HCT116 (cell line): ENCODE data around the gene TCOF1. TPM values are rescaled to one million over a fixed set of nuclear protein-coding genes. Genes with fewer than 3 reads are reported as not detected.
A peak's percentile ranks its signal among the peaks of the same experiment; 100 is the strongest.

ENCODE experiments used
- ATAC-seq: fragments of 200-7000 bp; cut with Tn5 transposase; 2 replicates; pipeline ENCODE4 v1.9.1; 2020; ENCODE audit warnings: mild to moderate bottlenecking, moderate library complexity
- BruUV-seq: library from RNA; stranded (reverse); fragments of 400-500 nt; replicated peaks from 2 replicates; lab custom pipeline; 2021; lab: Mats Ljungman, UMichigan
- CTCF ChIA-PET: fragments of 300-600 bp; sonication (Branson Sonifier 250); formaldehyde crosslinking; loops from one replicate; lab custom pipeline; 2021; ENCODE audit warnings: antibody characterized with exemption; lab: Charles Lee
- POLR2A ChIA-PET: fragments of 300-600, 350-600 bp; sonication (Branson Sonifier 250); formaldehyde crosslinking; loops from one replicate; lab custom pipeline; 2021; ENCODE audit warnings: antibody characterized with exemption; lab: Charles Lee
- RAD21 ChIA-PET, 2 experiments: fragments of 300-600 bp; sonication (Branson Sonifier 250); formaldehyde crosslinking; loops; one replicate each; lab custom pipeline; 2023; ENCODE audit warnings: low total read pairs in 2 of 2; ENCODE audit not compliant: uncharacterized antibody in 2 of 2, unreplicated experiment in 2 of 2, low non-redundant PET in 1 of 2; lab: Charles Lee
- DNase-seq: peaks from one replicate; pipeline ENCODE4 v3.0.0-alpha.2; 2010; ENCODE audit warnings: low read depth, low spot score
- H2AFZ ChIP-seq: fragments of 200-600 bp; shearing (Covaris generic), sonication (generic); 2 replicates; pipeline ENCODE4 v1.6.1; 2017; ENCODE audit warnings: low read depth, mixed run types, mixed read lengths, antibody characterized with exemption, low read length; ENCODE audit not compliant: poor library complexity, severe bottlenecking
- H3K27ac ChIP-seq: 2 replicates; pipeline ENCODE4 v1.5.1; 2012; ENCODE audit warnings: low read depth, low read length
- H3K27me3 ChIP-seq: fragments of 200-600 bp; sonication (generic); 2 replicates; pipeline ENCODE4 v1.6.1; 2016; ENCODE audit warnings: mixed run types, low read length, mixed read lengths; ENCODE audit not compliant: insufficient read depth
- H3K36me3 ChIP-seq, 2 experiments: fragments of 200-500 bp in 1 of 2; fragments of 200-600 bp in 1 of 2; sonication (Bioruptor generic) in 1 of 2; sonication (generic) in 1 of 2; 2 replicates each; pipeline versions ENCODE4 v1.5.1 to v1.6.1; 2014 to 2016; ENCODE audit warnings: low read length in 2 of 2, inconsistent platforms in 1 of 2, mixed read lengths in 1 of 2, mixed run types in 1 of 2; ENCODE audit not compliant: insufficient read depth in 2 of 2, control insufficient read depth in 1 of 2
- H3K4me1 ChIP-seq, 2 experiments: fragments of 200-600 bp in 1 of 2; sonication (generic) in 1 of 2; 2 replicates each; pipeline versions ENCODE4 v1.5.1 to v1.6.1; 2012 to 2017; ENCODE audit warnings: low read length in 2 of 2, inconsistent platforms in 1 of 2, mild to moderate bottlenecking in 1 of 2, mixed read lengths in 1 of 2, mixed run types in 1 of 2, moderate library complexity in 1 of 2; ENCODE audit not compliant: insufficient read depth in 2 of 2, control insufficient read depth in 1 of 2
- H3K4me2 ChIP-seq: fragments of 200-600 bp; sonication (generic); 2 replicates; pipeline ENCODE4 v1.6.1; 2017; ENCODE audit warnings: mixed run types, low read length, mixed read lengths
- H3K4me3 ChIP-seq, 2 experiments: fragments of 200-600 bp in 1 of 2; sonication (generic) in 1 of 2; replicated peaks in 1 of 2; 2 replicates each; pipeline ENCODE4 v1.5.1; 2011 to 2016; ENCODE audit warnings: low read length in 2 of 2, control low read depth in 1 of 2, low read depth in 1 of 2, mild to moderate bottlenecking in 1 of 2, mixed read lengths in 1 of 2, mixed run types in 1 of 2
- H3K79me2 ChIP-seq: fragments of 200-600 bp; sonication (generic); 2 replicates; pipeline ENCODE4 v1.6.1; 2017; ENCODE audit warnings: mild to moderate bottlenecking, mixed run types, low read length, moderate library complexity, mixed read lengths; ENCODE audit not compliant: insufficient read depth
- H3K9ac ChIP-seq: fragments of 200-600 bp; sonication (generic); 2 replicates; pipeline ENCODE4 v1.6.1; 2016; ENCODE audit warnings: low read length, mixed read lengths
- H3K9me2 ChIP-seq: fragments of 200-600 bp; sonication (generic), shearing (Covaris generic); 2 replicates; pipeline ENCODE4 v1.6.1; 2017; ENCODE audit warnings: mixed run types, mild to moderate bottlenecking, moderate library complexity; ENCODE audit not compliant: insufficient read depth
- H3K9me3 ChIP-seq, 2 experiments: fragments of 200-500 bp in 1 of 2; fragments of 200-600 bp in 1 of 2; sonication (Bioruptor generic) in 1 of 2; sonication (generic) in 1 of 2; 2 replicates each; pipeline ENCODE4 v1.6.1; 2014 to 2017; ENCODE audit warnings: low read length in 2 of 2, mixed read lengths in 2 of 2, inconsistent platforms in 1 of 2, low read depth in 1 of 2, mild to moderate bottlenecking in 1 of 2, mixed run types in 1 of 2, moderate library complexity in 1 of 2; ENCODE audit not compliant: control insufficient read depth in 1 of 2, insufficient read depth in 1 of 2
- H4K20me1 ChIP-seq: fragments of 200-600 bp; sonication (generic), shearing (Covaris generic); 2 replicates; pipeline ENCODE4 v1.6.1; 2017; ENCODE audit warnings: mixed run types, mild to moderate bottlenecking, moderate library complexity; ENCODE audit not compliant: insufficient read depth
- CBX3 ChIP-seq: IDR thresholded peaks from 2 replicates; pipeline ENCODE4 v1.6.1; 2012; ENCODE audit warnings: low read depth
- CEBPB ChIP-seq: IDR thresholded peaks from 2 replicates; pipeline ENCODE4 v1.6.1; 2012; ENCODE audit warnings: low read depth
- CTCF ChIP-seq, 3 experiments: fragments of 200-600 bp in 1 of 3; sonication (generic) in 1 of 3; IDR thresholded peaks in 2 of 3; conservative IDR thresholded peaks in 1 of 3; 2 replicates each; pipeline ENCODE4 v1.5.1; 2012 to 2017; ENCODE audit warnings: low read depth in 2 of 3, low read length in 2 of 3, antibody characterized with exemption in 1 of 3, borderline replicate concordance in 1 of 3, control low read depth in 1 of 3, mild to moderate bottlenecking in 1 of 3, mixed read lengths in 1 of 3, mixed run types in 1 of 3, moderate library complexity in 1 of 3; ENCODE audit not compliant: insufficient read depth in 1 of 3
- EGR1 ChIP-seq: IDR thresholded peaks from 2 replicates; pipeline ENCODE4 v1.6.1; 2012; ENCODE audit warnings: low read depth
- EZH2 ChIP-seq: fragments of 200-600 bp; sonication (generic); IDR thresholded peaks from 2 replicates; pipeline ENCODE4 v1.6.1; 2017; ENCODE audit warnings: antibody characterized with exemption, mixed run types
- FOSL1 ChIP-seq: IDR thresholded peaks from 2 replicates; pipeline ENCODE4 v1.6.1; 2012; ENCODE audit warnings: low read depth
- JUND ChIP-seq: IDR thresholded peaks from 2 replicates; pipeline ENCODE4 v1.6.1; 2012
- POLR2A ChIP-seq: IDR thresholded peaks from 2 replicates; pipeline ENCODE4 v1.7.0; 2011; ENCODE audit warnings: borderline replicate concordance; ENCODE audit not compliant: insufficient read depth, insufficient read length; ENCODE audit errors: extremely low read depth
- POLR2AphosphoS5 ChIP-seq: IDR thresholded peaks from 2 replicates; pipeline ENCODE4 v1.6.1; 2011; ENCODE audit warnings: mild to moderate bottlenecking, low read depth, low read length, moderate library complexity
- RAD21 ChIP-seq: IDR thresholded peaks from 2 replicates; pipeline ENCODE4 v1.6.1; 2012; ENCODE audit warnings: low read depth, mild to moderate bottlenecking
- REST ChIP-seq: IDR thresholded peaks from 2 replicates; pipeline ENCODE4 v1.6.1; 2012; ENCODE audit warnings: low read depth
- SIN3A ChIP-seq: IDR thresholded peaks from 2 replicates; pipeline ENCODE4 v1.6.1; 2012; ENCODE audit warnings: low read depth
- SP1 ChIP-seq: IDR thresholded peaks from 2 replicates; pipeline ENCODE4 v1.6.1; 2012; ENCODE audit warnings: low read depth
- TCF7L2 ChIP-seq: IDR thresholded peaks from 2 replicates; pipeline ENCODE4 v1.7.0; 2011; ENCODE audit warnings: borderline replicate concordance, inconsistent platforms; ENCODE audit not compliant: insufficient read depth, insufficient read length; ENCODE audit errors: extremely low read depth
- YY1 ChIP-seq: IDR thresholded peaks from 2 replicates; pipeline ENCODE4 v1.6.1; 2011; ENCODE audit warnings: low read length, low read depth, moderate library complexity, mild to moderate bottlenecking; ENCODE audit not compliant: insufficient replicate concordance; ENCODE audit errors: extremely low read depth
- ZBTB33 ChIP-seq: IDR thresholded peaks from 2 replicates; pipeline ENCODE4 v1.6.1; 2011; ENCODE audit warnings: mild to moderate bottlenecking, low read length, moderate library complexity; ENCODE audit not compliant: insufficient replicate concordance; ENCODE audit errors: extremely low read depth
- ZFX ChIP-seq: fragments of 450-650 bp; IDR thresholded peaks from 2 replicates; pipeline ENCODE4 v1.6.1; 2017
- ZNF274 ChIP-seq: fragments of 200-500 bp; sonication (Bioruptor generic); IDR thresholded peaks from 2 replicates; pipeline ENCODE4 v1.6.1; 2014; ENCODE audit warnings: mild to moderate bottlenecking, low read depth, low read length, inconsistent platforms
- intact Hi-C: fragments of 100-400 bp; cut with micrococcal nuclease; formaldehyde crosslinking; loops from 2 replicates; pipeline ENCODE4 v1.10.0; 2022
- total RNA-seq: library from RNA; stranded (reverse); gene quantifications from one replicate; pipeline ENCODE4 v1.2.1, GENCODE V29; 2021; ENCODE audit not compliant: unreplicated experiment

Gene TCOF1
- total RNA-seq, 1 experiment from 2014 or later, result 94.7 TPM

- TF ChIP-seq SP1, result no peak
- TF ChIP-seq, all 23 proteins: peak for 0
Observed at GRCh38 chr5:150394912-150395687, 37.6 kb downstream of the TCOF1 start (continued).

- no peaks in the 10 kb centered on the region for H4K20me1 ChIP-seq
- TF ChIP-seq ZBTB33 (no peak), ZNF274 (no peak), YY1 (no peak), RAD21 (no peak), TCF7L2 (no peak), SIN3A (no peak), POLR2A (no peak), SP1 (no peak), FOSL1 (no peak), JUND (no peak), POLR2AphosphoS5 (no peak), CEBPB (no peak), EGR1 (no peak), ZFX (no peak), CBX3 (no peak), CTCF (IDR thresholded peaks at IDR 0.05 in 2 of 3, conservative IDR thresholded peaks at IDR 0.05 in 1 of 3; ENCODE audit: borderline replicate concordance in 1 of 3, insufficient read depth in 1 of 3, low read depth in 2 of 3, low read length in 2 of 3) (no peak), REST (no peak), EZH2 (no peak)
- ATAC-seq (no peak), DNase-seq (no peak)
- no peaks in the 10 kb centered on the region for H3K9me3 ChIP-seq
- intact Hi-C loops, result loop anchor here (5.0 kb wide), 1 partner anchor 42 kb away; no protein-coding TSS in a partner anchor
- ChIA-PET RAD21 (no interaction called here), CTCF (no interaction called here), POLR2A (no interaction called here)
- peaks cover 41 to 63% of the 10 kb centered on the region in 2 experiments; a peak in 3 of 4 replicates for H3K36me3 ChIP-seq
- H3K4me3 ChIP-seq, result no peak overlapping the region
- H3K4me1 ChIP-seq, result no peaks in the 10 kb centered on the region
- H2AFZ ChIP-seq, result no peak overlapping the region
- H3K9me2 ChIP-seq, result no peaks in the 10 kb centered on the region
- no peak overlapping the region for H3K9ac ChIP-seq
- H3K27ac ChIP-seq, result no peak overlapping the region
- TSS peak; percentile 15 for BruUV-seq
- H3K4me2 ChIP-seq, result no peak overlapping the region
- H3K27me3 ChIP-seq, result no peaks in the 10 kb centered on the region
- no peaks in the 10 kb centered on the region for H3K79me2 ChIP-seq
Observed at GRCh38 chr5:150395688-150395975, 38.1 kb downstream of the TCOF1 start.
